HG03060 (cell line): ENCODE measurements around the gene INVS.
A peak's percentile ranks its signal among the peaks of the same experiment; 100 is the strongest.
"Not testable (repeated sequence)": the region's sequence is repeated elsewhere in the genome, so short reads cannot be mapped to it uniquely, and the experiment has no call there.

Experiments used
- ATAC-seq: cut with Tn5 transposase; IDR thresholded peaks from one replicate; pipeline ENCODE4 v1.9.1; 2021; ENCODE audit warnings: low read depth, moderate number of reproducible peaks; ENCODE audit not compliant: unreplicated experiment

INVS gene, protein sequence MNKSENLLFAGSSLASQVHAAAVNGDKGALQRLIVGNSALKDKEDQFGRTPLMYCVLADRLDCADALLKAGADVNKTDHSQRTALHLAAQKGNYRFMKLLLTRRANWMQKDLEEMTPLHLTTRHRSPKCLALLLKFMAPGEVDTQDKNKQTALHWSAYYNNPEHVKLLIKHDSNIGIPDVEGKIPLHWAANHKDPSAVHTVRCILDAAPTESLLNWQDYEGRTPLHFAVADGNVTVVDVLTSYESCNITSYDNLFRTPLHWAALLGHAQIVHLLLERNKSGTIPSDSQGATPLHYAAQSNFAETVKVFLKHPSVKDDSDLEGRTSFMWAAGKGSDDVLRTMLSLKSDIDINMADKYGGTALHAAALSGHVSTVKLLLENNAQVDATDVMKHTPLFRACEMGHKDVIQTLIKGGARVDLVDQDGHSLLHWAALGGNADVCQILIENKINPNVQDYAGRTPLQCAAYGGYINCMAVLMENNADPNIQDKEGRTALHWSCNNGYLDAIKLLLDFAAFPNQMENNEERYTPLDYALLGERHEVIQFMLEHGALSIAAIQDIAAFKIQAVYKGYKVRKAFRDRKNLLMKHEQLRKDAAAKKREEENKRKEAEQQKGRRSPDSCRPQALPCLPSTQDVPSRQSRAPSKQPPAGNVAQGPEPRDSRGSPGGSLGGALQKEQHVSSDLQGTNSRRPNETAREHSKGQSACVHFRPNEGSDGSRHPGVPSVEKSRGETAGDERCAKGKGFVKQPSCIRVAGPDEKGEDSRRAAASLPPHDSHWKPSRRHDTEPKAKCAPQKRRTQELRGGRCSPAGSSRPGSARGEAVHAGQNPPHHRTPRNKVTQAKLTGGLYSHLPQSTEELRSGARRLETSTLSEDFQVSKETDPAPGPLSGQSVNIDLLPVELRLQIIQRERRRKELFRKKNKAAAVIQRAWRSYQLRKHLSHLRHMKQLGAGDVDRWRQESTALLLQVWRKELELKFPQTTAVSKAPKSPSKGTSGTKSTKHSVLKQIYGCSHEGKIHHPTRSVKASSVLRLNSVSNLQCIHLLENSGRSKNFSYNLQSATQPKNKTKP

DNA sequence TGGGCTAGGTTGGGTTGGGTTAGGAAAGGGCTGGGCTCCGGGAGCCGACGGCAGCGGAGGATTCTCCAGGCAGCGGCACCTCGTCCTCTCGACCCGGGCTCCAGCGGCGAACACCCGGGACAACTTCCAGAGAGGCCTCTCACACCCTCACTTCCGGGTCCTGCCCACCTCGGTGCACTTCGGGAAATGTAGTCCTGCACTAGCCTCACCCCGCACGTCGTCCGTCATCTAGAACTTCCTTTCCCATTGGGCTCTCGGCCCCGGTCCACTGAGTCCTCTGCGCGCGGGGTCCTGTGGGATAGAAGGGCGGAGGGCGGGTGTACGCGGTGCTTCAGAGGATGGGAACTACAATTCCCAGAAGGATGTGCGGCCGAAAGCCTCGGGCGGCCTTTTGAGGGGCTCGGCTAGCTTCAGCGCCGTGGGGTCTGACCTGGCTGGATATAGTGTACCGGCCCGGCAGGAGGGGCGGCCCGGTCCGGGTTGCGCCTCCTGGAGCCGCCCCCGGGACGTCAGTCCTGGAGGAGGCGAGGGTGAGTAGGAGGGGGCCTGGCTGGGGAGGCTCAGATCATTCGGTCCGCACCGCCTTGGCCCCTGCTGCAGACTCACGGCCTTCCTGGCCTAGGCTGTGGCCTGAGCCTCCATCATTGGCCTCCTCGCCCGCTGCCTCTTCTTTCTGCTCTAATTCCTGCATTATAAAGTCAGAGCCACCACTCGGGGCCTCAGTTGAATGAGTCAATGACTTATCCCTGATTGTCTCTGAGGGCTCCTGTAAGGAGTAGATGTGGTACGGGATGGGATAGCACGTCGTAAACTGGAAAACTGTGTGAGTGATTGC lies at the start of gene INVS, which contains the start of gene ERP44:
TSS of gene INVS (plus strand) at position 357 of the 835 bp plus-strand sequence. CDS start 5,279 bp downstream, outside the sequence.
TSS of gene ERP44 (minus strand) at position 114 of the 835 bp plus-strand sequence. CDS start 160 bp downstream, outside the sequence.
- peak; percentile 91 for ATAC-seq

DNA sequence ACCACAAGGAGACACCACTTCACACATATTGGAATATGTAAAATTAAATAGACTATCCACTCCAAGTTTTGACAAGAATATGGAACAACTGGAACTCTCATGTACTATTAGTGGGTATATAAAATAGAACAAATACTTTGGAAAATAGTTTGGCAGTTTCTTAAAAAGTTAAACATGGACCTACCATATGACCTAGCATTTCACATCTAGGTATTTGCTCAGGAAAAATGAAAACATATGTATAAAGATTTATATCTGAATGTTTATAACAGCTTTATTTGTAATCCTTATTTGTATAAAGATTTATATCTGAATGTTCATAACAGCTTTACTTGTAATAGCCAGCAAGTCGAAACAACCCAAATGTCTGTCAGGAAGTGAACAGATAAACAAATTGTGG lies 49.5 kb upstream of the INVS start:
- ATAC-seq = no peak

DNA sequence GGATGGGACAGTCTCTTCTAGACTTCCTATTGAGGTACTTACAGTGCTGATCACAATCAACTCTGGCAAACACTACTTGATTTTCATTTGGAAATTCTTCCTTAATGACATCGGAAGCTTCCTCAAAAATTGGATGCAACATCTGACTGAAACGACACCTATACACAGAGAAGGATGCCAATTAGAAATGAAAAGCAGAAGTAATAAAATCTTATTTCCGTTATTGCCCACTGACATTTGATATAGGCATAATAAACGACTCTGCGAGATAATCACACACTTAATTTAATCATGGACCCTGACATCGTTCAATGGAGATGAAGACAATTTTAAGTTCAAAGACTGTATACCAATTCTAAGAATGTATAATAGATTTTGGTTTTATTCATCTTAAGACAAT lies 46.7 kb upstream of the INVS start:
- ATAC-seq = no peak

DNA sequence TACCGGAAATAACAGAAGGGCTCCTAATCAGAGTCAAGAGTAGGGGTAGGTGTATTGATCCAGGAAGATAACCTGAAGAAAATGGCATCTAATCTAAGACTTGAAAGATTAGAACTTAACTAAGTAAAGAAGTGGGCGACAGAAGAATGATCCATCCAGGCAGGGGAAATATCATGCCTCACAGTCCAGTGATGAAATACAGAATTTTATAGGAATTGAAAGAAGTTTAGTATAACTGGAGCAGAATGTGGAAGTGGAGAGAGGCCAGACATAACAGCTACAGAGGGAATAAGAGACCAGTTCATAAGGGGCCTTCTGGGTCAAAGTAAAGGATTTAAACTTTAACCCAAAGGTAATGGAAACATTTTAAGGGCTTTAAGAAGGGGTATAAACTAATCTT lies 42.5 kb upstream of the INVS start:
- no peak for ATAC-seq

DNA sequence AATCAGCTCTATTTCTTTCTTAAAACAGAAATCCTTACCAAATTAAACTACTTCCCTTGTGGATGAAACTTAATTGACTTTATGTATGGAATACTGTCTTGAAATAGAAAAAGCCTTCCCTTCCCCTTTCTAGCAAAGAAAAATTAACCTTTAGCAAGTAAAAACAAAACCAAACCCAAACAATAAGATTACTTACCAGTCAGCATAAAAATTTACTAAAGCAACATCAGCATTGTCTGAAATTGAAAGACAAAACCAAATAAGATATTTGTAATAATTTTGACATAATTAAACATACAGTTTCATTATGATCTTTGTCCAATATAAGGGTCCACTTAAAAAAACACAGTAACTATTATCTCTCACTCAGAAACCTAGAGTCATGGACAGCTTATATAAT lies 41.4 kb upstream of the INVS start:
- no peak for ATAC-seq

DNA sequence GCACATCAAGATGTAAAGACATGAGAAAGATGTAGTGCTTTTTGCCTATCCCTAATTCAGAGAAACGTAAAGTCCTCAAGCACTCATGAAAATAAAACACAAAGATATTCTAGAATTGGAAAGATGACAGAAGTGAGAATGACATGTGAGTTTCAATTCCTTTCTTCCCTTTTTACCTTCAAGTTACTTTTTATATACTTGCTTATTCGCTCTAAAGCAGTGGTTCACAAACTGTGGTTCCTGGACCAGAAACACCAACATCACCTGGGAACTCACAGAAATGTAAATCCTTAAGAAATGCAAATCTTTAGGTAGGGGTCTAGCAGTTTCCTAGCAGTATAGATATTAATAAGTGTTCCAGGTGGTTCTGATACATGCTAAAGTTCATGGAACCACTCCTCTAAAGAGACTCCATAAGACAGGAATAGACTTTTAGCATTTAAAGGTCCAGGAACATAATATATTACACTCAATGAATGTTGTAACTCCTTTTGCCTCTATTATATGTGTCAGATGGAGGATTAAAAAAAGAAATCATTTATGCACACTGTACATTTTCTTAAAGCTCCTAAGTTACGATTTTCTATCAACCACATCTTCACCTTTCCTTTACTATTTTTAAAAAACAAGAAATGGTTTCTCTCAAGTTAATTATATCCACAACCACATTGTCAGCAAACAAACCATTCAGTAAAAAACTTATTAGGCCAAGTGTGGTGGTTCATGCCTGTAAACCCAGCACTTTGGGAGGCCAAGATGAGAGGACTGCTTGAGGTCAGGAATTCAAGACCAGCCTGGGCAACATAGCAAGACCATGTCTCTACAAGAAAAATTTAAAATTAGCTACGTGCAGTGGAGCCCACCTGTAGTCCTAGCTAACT lies 40.1 kb upstream of the INVS start:
- peak; percentile 90 for ATAC-seq

DNA sequence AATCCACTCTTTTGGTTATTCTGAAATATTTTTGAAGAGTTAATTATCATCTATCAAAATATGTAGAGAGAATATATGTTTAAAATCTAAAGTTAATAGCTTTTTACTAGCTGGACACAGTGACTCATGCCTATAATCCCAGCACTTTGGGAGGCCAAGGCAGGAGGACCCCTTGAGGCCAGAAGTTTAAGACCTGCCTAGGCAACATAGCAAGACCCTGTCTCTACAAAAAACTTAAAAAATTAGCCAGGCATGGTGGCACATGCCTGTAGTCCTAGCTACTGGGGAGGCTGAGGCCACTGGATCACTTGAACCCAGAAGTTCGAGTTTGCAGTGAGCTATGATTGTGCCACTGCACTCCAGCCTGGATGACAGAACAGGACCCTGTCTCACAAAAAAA lies 36.4 kb upstream of the INVS start:
- ATAC-seq = not testable (repeated sequence)

DNA sequence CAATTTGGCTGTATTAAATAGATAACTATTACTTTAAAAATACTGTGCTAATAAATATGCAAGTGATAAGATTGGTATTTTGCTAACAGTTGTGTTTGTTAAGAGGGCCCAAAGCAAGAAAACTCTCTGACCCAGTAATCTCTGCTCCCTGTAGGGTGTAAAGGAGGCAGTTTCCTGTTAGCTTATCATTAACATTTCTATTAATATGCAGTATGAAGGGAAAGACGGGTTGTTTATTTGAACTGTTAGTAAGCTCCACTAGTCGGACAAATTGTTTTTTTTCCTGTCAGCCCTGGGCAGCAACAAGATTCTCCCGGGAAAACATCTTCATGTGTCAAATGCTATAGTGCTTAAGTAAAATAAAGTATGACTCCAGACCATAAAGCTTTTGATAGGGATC lies 35.9 kb upstream of the INVS start:
- ATAC-seq = no peak

DNA sequence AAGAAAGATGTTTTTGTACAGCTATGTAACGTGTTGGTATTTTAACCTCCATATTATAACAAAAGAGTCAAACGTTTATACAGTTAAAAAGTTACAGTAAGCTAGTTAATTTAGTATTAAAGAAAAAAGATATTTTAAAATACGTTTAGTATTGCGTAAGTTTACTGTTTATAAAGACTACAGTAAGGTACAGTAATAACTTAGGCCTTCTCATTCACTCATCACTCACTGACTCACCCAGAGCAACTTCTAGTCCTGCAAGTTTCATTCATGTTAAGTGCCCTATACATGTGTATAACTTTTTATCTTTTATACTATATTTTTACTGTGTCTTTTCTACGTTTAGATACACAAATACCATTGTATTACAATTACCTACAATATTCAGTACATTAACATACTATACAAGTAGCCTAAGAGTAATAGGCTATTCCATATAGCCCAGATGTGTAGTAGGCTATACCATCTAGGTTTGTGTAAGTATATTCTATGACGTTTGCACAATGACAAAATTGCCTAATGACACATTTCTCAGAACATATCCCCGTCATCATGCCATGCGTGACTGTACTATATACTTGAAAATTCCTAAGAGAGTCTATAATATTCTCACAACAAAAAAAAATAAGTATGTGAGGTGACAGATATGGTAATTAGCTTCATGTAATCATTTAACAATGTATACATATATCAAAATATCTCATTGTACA lies 34.0 kb upstream of the INVS start:
- ATAC-seq = no peak

DNA sequence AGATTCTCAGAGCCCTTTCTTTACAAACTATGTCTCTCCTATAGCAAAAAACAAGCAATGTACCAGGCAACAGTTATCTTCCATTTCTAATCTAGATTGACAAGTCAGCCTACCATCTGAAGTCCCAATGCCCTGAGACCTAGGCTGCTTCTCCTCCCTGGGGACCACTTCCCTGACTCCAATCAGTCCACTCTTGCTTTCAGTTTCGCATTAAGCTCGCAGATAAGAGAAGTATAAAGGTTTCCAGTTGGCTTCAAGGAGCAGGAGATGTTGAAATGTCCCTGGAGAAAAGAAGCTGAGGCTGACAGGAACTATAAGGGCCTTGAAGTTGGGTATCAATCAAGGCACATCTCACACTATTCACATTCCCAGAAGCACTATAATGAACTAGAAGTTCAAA lies 32.5 kb upstream of the INVS start:
- peak; percentile 76 for ATAC-seq

DNA sequence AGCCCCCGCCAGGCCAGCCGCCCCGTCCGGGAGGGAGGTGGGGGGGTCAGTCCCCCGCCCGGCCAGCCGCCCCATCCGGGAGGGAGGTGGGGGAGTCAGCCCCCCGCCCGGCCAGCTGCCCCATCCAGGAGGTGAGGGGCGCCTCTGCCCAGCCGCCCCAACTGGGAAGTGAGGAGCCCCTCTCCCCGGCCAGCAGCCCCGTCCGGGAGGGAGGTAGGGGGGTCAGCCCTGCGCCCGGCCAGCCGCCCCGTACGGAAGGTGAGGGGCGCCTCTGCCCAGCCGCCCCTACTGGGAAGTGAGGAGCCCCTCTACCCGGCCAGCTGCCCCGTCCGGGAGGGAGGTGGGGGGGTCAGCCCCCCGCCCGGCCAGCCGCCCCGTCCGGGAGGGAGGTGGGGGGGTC lies 31.1 kb upstream of the INVS start:
- ATAC-seq = not testable (repeated sequence)

DNA sequence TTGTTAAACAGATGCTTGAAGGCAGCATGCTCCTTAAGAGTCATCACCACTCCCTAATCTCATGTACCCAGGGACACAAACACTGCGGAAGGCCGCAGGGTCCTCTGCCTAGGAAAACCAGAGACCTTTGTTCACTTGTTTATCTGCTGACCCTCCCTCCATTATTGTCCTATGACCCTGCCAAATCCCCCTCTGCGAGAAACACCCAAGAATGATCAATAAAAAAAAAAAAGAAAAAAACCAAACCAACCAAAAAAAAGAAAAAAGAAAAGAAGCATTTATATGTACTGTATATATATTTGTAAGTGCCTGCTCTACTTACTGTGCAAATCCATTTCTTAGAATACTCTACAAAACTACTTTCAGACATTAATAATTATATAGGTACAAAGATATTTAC lies 30.0 kb upstream of the INVS start:
- ATAC-seq = not testable (repeated sequence)

DNA sequence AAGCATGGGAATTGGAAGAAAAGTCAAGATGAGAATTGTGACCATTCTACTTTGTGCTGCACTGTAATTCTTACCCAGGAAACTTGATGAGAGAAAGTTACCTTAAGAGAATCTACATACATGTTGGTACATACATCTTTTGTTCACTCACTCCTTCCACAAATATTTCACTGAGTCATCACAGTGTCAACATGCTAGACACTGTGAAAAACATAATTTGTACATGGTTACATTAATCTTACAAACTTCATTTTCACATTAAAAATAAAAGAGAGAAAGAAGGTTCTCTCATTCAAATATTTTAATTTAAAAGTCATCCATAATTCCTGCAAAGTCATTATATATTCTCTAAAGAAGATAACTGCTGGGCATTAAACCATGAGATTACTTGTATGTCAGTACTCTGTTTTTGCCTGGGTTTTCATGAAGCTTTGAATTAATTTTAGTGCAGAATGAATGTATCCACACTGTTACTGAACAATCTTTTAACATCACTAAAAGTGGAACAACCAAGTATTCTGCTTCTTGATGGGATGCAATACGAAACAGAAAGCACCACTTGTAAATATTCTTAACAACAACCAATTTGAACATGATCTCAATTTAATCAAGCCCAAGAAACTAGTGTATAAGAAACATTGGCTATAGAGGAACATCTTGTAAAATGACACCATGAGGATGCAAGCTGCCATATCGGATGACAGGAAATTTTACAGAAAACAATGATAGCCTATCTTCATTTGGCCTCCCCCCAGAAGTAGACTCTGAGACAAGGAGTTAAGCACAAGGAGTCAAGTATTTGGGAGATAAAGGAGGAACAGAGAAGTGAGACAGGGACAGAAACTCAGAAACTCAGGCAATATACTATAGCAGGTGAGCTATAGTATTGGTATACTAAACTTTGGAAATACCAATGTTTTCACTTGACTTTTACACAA lies 28.7 kb upstream of the INVS start:
- no peak for ATAC-seq

DNA sequence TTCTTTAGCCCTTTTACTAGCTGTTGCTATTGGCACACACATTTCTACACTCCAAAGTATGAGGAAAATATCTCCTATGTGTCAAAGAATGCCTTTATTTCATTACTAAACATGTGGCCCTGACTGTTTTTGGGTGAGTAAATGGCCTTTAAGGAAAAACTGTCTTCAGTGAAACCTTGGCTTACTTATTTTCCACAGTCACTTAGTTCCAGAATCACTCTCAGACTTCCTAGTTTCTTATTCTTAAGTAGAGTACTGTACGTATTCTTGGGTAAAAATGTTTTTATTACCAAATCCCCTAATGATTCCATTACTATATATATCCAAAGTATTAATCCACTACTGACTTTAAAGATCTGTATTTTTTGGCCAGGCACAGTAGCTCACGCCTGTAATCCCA lies 27.8 kb upstream of the INVS start:
- no peak for ATAC-seq

DNA sequence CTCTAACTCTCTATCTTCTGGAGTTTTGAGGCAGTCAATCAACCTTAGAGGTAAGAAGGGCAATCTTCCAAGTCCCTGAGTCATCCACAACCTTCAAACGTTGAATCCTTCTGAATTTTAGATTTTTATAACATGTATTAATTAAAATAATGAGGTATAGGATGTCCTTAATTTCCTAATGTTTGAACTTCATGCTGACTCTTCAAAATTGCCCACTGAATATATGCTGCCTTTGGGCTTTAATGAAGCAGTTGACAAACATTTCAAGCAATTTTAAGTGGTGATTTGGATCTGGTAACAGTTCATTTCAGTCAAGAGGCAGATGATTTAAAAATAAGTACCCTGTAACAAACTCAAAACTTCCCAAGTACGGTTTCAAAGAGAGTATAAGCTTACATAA lies 26.2 kb upstream of the INVS start:
- ATAC-seq = no peak

DNA sequence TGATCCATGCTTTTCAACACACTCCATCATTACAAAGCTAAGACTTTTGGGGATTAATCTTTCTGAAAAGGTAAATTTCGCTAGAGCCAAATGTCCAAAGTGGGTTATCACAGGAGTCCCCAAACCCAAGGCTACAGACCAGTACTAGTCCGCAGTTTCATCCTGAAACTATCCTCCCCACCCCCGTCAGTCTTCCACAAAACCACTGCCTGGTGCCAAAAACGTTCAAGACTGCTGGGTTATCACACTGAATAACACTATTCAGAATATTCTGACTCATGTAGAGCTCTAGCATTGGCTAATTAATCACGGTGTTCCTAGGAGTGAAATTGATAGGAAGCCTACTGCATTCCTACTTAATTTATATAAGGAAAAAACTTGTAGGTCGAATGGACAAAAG lies 24.9 kb upstream of the INVS start:
- no peak for ATAC-seq

DNA sequence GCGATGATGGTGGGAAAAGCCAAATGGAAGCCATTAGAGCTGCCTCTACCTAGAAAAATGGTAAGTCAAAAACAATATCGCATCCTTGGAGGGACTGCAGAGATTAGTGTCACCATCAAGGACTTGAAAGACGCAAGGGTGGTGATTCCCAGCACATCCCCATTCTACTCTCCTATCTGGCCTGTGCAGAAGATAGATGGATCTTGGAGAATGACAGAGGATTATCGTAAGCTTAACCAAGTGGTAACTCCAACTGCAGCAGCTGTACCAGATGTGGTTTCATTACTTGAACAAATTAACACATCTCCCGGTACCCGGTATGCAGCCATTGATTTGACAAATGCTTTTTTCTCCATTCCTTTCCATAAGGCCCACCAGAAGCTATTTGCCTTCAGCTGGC lies 24.1 kb upstream of the INVS start:
- ATAC-seq = no peak

DNA sequence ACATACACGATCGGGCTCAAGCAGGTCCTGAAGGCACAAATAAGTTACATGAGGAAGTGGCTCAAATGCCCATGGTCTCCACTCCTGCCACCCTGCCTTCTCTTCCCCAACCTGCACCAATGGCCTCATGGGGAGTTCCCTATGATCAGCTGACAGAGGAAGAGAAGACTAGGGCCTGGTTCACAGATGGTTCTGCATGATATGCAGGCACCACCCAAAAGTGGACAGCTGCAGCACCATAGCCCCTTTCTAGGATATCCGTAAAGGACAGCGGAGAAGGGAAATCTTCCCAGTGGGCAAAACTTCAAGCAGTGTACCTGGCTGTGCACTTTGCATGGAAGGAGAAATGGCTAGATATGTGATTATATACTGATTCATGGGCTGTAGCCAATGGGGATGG lies 22.8 kb upstream of the INVS start:
- not testable (repeated sequence) for ATAC-seq
